GM11168 (cell line): ENCODE data around the gene FBXL13.
"Not testable (repeated sequence)": the region's sequence is repeated elsewhere in the genome, so short reads cannot be mapped to it uniquely, and the experiment has no call there.

Experiments
- in situ Hi-C: fragments of 300-500 bp; cut with MboI; formaldehyde crosslinking; loops from one replicate; pipeline ENCODE4 v1.12.0; 2022; ENCODE audit warnings: low sequenced_read_pairs; ENCODE audit not compliant: unreplicated experiment

FBXL13 gene

DNA sequence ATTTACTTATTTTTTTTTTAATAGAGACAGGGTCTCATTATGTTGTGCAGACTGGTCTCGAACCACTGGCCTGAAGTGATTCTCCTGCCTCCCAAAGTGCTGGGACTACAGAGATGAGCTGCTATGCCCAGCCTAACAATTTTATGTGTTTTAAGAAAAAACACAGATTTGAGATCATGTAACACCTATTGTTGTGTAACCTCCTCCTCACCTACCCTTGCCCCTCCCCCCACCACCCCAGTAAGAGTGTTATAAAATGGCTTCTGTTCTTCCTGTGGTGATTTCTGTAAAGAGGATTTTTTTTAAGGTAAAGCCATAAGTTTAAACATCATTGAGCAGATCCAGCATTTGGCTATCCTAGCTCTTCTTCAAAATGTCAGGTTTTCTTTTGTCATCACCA is 7.9 kb upstream of the FBXL13 start:
- in situ Hi-C loops, result no loop called here

DNA sequence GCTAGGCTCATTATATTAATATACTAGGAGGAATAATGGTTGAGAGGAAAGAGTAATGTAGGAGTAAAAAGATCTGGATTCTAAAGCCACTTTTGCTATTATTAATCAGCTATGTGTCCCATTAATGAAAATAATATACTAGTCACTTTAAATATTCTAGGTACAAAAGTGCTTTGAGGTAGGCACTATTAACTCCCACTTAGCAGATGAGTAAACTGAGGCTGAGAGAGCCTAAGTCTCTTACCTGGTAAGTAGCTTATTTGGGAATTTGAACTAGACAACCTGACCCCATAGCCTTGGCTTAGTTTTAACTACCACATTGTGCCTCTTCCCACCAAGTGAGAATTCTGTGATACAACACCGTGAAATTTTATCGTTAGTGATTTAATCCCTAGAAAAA is 6.3 kb upstream of the FBXL13 start:
- in situ Hi-C loops, result no loop called here

DNA sequence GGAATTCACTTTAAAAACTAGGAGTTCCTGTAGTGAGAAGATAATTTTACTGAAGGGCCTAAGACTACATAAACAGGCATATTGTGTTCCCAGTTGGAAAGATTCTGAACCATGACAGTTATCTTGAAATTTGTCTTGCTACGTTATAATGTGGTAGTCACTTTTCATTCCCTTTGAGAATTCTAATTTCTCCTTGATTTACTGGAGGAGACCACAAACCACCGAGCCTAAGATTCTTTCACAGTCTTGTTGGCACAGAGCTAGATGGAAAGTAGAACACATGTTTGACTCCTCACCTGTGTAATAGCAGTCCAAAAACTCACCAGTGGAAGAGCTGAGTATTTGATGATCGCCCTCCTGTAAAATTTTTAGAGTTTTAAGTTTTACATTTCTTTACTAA is 5.2 kb upstream of the FBXL13 start:
- in situ Hi-C loops, result no loop called here

DNA sequence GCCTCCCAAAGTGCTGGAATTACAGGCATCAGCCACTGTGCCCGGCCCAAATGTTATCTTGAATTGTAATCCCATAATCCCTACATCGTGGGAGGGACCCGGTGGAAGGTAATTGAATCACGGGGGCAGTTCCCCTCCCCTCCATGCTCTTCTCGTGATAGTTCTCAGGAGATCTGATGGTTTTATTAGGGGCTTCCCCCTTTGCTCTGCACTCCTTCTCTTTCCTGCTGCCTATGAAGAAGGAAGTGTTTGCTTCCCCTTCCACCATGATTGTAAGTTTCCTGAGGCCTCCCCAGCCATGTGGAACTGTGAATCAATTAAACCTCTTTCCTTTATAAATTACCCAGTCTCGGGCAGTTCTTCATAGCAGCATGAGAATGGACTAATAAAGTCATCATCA is 3.6 kb upstream of the FBXL13 start:
- in situ Hi-C loops, result not testable (repeated sequence)

DNA sequence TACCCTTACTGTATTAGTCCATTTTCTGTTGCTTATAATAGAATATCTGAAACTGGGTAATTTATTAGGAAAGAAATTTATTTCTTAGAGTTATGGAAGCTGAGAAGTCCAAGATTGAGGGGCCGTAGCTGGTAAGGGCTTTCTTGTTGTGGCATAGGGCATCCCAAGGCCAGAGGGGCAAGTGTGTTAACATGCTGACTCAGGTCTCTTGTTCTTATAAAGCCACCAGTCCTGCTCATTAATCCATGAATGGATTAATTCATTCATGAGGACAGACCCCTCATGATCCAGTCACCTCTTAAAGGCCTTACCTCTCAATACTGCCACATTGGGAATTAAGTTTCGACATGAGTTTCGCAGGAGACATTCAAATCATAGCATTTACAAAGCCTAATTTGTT is 2.7 kb upstream of the FBXL13 start:
- in situ Hi-C loops, result no loop called here

DNA sequence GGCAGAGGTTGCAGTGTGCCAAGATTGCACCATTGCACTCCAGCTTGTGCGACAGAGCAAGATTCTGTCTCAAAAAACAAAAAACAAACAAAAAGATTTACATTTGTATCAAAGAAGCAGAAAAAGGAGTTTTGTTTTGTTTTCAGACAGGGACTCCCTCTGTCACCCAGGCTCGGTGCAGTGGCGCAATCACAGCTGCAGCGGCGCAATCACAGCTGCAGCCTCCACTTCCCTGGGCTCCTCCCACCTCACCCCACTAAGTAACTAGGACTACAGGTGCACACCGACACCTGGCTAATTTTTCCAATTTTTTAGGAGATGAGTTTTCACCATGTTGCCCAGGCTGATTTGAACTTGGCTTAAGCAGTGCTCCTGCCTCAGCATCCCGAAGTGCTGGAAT is 2.2 kb upstream of the FBXL13 start:
- in situ Hi-C loops, result no loop called here

DNA sequence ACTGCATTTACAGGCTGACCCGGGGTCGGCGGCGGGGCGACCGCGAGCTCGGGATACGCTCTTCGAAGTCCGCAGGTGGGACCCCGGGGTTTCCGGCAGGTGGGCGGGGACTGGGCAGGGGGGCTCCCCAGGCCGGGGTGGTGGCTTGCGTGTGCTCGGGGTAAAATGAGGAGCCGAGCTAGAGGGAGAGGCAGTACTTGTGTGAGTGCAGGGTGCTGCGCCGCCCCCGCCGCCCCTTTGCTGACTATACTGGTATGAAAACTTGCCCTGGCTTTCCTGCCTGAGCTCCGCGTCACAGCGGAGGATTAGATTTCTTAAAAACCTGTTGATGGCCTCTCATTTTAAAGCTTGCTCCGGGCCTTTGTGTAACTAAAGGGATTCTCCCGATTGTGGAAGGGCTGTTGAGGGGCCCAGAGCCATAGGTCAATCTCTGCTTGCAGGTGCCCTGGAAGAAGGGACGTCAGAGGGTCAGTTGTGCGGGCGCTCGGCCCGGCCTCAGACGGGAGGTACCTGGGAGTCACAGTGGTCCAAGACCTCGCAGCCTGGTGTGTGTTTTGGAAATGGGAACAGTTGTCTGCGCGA is 832 bp upstream of the FBXL13 start:
- in situ Hi-C loops, result no loop called here

DNA sequence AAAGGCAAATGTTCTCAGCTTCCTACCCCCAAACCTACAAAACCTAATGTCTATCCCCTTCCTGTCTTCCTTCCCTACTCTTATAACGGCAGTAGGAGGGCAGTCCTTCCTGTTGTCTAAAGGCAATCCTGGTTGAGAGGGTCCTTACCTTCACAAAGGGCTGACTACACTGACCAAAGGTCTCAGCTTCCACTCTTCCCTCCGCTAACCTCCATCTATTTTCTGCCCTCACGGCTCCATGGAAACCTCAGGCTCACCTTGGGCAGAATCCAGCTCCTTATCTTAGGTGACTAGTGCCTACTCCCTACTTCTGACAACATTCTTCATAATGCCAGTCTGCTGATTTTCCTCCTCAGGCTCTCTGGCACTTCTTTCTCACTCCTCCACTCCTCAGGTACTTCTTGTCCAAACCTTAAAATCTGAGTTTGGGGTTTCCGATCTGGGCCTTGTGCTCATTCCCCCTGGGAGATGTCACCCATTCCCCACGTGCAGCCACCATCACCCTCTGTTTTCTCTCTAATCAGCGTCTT is 542 bp downstream of the FBXL13 start:
- in situ Hi-C loops, result no loop called here

DNA sequence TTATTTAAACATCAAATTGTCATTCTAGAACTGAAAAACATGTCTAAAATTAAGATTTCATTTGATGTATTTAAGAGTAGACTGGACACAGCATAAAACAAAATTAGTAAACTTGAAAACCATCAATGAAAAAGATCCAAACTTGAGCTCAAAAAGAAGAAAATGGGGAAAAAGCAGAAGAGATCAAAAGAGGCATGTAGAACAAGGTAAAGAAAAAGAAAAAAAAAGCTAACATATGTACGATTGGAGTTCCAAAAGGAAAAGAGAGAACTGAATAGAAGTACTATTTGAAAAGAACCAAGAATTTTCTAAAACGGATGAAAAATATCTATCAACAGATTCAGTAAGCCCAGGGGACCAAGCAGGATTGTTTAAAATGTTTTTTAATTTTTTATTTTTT is 3.6 kb downstream of the FBXL13 start:
- in situ Hi-C loops, result no loop called here

DNA sequence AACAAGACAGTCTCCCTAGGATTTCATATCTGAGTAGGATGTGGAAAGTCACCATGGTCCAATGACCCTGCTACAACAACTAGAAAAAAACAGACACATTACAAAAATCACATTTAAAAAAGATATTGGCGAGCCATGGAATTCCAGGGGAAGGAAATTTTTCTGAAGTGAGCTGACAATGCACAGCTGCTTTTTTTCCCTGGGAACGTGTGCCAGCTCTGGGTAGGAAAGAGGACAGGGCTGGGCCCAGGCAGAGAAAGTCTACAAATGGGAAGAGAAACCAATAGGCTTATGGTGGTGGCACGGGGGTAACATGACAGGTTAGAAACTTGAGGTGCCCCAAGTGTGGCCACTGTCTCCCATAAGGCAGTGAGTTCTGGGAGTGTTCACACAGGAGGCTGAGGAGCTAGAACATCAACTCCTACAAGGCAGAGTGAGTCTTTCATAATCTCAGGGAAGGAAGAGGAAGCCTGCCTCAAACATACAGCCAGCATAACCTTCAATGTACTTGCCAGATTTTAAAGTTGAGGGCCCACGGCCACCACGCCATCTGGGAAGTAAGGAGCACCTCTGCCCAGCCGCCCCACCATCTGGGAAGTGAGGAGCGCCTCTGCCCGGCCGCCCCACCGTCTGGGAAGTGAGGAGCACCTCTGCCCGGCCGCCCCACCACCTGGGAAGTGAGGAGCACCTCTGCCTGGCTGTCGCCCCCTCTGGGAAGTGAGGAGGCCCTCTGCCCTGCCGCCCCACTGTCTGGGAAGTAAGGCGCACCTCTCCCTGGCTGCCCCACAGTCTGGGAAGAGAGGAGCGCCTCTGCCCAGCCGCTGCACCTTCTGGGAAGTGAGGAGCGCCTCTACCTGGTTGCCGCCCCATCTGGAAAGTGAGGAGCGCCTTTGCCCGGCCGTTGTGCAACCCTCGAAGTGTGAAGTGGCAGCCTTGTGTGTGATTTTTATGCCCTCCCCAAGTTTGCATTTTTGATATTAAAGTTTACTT is 5.9 kb downstream of the FBXL13 start:
- in situ Hi-C loops, result loop anchor here (10.0 kb wide), 1 partner anchor 304 kb away; no protein-coding TSS in a partner anchor

DNA sequence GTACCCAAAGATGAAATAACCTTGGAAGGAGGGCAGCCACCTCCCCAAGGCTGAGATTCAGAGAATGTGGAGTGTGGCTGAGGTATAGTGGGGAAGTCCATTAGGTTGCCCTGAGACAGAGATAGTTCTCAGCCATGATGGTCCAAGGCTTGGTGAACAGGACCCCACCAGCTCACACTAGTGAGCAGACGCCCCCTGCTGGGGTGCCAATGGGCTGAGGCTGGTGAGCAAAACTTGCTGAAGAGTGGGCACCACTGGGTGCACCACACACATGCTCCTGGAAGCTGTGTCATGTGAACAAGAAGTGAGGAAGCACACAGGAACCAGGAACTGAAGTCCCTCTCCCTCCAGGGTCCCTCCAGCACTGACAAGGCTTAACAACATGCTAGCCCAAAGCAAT is 8.9 kb downstream of the FBXL13 start:
- in situ Hi-C loops, result loop anchor here (10.0 kb wide), 1 partner anchor 301 kb away; no protein-coding TSS in a partner anchor

DNA sequence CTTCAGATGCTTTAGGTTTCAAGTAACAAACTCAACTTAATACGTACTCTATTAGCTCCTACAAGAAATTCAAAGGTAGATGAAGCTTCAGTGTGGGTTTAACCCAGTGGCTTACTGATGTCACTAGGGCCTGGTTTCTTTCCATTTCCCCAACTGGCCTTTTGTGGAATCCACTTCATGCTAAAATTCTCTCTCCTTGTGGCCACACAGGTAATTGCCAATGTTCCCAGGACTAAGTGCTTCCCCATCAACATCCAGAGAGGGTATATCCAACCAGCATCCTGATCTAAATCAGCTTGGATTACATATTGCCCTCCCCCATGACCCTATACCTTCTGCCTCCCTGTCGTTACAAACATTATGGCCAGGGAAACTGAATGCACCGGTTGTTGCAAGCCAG is 10.7 kb downstream of the FBXL13 start:
- in situ Hi-C loops, result loop anchor here (10.0 kb wide), 1 partner anchor 299 kb away; no protein-coding TSS in a partner anchor

DNA sequence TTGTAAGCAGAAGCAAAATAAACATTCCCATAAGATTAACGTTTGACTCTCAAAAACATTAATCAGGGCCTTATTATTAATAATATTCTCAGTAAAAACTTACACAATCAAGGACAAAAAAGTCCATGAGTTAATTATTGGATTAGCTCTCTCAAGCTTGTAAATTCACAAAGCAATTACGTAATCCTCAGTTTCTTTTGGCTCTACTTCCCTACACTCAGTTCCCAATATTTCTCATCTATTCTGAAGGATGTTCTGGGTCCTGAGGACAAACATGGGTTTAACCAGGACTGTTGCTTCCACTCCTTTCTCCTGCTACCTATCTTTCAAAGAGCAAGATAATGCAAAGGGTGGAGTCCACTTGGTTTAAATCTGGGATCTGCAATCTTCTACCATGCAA is 15.1 kb downstream of the FBXL13 start:
- in situ Hi-C loops, result no loop called here

DNA sequence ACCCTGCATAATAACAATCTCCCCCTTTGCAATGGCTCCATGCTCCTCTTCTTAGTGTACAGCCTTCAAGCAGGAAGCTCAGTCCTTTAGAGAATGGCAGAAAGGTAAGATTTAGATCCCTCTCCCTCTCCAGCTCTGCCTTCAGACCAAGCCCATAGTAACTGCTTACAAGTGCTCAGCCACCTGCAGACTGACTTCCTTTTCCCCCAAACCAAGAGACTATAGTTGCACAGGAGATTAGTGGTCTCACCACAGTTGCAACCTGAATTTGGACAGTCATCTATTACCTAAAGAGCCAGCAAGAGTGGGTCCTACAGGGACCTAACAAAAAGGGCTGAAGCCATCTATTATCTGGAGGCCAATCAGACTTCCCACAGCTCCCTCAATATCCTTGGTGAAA is 16.5 kb downstream of the FBXL13 start:
- in situ Hi-C loops, result no loop called here

DNA sequence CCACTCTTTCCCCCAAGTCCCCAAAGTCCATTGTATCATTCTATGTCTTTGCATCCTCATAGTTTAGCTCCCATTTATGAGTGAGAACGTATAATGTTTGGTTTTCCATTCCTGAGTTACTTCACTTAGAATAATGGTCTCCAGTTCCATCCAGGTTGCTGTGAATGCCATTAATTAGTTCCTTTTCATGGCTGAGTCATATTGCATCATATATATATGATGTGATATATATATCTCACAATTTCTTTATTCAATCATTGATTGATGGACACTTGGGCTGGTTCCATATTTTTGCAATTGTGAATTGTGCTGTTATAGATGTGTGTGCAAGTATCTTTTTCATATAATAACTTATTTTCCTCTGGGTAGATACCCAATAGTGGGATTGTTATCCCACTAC is 18.6 kb downstream of the FBXL13 start:
- in situ Hi-C loops, result not testable (repeated sequence)

DNA sequence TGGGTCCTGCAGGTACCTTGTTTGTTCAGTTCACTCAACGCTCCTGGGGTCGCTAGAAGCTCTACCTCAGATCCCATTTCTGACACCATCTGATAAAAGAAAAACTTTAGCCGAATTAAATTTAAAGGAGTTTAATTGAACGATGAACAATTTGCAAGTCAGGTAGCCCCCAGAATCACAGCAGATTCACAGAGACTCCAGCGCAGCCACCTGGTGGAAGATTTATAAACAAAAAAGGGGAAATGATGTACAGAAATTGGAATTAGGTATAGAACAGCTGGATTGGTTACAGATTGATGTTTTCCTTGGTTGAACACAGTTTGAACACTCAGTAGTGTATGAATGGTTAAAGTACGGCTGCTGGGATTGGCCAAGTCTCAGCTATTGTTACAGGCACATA is 23.1 kb downstream of the FBXL13 start:
- in situ Hi-C loops, result no loop called here

DNA sequence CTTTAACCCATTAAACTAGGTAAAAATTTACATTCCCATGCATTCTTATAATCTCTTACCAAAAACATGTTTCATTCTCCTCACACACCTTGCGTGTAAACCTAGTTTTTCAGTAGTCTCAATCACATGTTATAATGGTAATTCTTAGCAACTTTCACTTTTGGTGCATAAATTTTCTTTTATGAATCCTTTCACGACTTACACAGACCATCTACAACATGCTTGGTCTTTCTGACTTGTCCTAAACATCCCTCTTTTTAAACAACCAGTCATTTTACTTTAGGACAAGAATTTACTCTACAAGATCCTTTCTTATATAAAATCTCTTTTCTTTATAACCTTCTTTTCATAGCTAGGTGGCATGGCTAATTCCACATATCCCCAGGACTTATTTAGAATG is 25.8 kb downstream of the FBXL13 start:
- in situ Hi-C loops, result no loop called here

DNA sequence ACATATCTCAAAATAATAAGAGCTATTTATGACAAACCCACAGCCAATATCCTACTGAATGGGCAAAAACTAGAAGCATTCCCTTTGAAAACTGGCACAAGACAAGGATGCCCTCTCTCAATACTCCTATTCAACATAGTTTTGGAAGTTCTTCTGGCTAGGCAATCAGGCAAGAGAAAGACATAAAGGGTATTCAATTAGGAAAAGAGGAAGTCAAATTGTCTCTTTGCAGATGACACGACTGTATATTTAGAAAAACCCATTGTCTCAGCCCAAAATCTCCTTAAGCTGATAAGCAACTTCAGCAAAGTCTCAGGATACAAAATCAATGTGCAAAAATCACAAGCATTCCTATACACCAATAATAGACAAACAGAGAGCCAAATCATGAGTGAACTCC is 32.8 kb downstream of the FBXL13 start:
- in situ Hi-C loops, result not testable (repeated sequence)

DNA sequence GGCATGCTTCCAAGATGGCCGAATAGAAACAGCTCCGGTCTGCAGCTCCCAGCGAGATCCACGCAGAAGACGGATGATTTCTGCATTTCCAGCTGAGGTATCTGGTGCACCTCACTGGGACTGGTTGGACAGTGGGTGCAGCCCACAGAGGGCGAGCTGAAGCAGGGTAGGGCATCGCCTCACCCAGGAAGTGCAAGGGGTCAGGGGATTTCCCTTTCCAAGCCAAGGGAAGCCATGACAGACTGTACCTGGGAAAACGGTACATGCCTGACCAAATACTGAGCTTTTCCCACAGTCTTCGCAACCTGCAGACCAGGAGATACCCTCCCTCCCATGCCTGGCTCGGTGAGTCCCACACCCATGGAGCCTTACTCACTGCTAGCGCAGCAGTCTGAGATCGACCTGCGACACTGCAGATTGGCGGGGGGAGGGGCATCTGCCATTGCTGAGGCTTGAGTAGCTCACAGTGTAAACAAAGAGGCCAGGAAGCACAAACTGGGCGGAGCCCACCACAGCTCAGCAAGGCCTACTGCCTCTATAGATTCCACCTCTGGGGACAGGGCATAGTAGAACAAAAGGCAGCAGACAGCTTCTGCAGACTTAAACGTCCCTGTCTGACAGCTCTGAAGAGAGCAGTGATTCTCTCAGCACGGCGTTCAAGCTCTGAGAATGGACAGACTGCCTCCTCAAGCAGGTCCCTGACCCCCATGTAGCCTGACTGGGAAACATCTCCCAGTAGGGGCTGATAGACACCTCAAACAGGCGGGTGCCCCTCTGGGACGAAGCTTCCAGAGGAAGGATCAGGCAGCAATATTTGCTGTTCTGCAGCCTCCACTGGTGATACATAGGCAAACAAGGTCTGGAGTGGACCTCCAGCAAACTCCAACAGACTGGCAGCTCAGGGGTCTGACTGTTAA is 36.5 kb downstream of the FBXL13 start:
- in situ Hi-C loops, result not testable (repeated sequence)

DNA sequence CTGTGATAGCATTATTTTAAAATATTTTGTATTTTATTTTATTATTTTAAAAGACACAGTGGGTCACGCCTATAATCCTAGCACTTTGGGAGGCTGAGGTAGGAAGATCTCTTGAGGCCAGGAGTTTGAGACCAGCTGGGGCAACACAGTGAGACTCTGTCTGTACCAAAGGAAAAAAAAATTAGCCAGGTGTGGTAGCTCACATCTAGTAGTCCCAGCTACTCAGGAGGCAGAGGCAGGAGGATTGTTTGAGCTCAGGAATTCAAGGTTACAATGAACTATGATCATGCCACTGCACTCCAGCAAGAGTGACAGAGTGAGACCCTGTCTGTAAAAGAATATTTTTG is 37.1 kb downstream of the FBXL13 start:
- in situ Hi-C loops, result no loop called here
